ENCODE data around the gene LCP1.

Gene LCP1

GRCh38 chr13:46126056-46126455 is 55.9 kb downstream of the LCP1 start:
- FAIRE-seq: no peak

GRCh38 chr13:46124967-46125933 is 56.7 kb downstream of the LCP1 start:
- FAIRE-seq: no peak

- no peak for FAIRE-seq
Measured at GRCh38 chr13:46124531-46124966, 57.4 kb downstream of the LCP1 start.

GRCh38 chr13:46122304-46122703 is 59.7 kb downstream of the LCP1 start:
- FAIRE-seq: no peak

GRCh38 chr13:46121597-46122163 is 60.3 kb downstream of the LCP1 start:
- FAIRE-seq: no peak

GRCh38 chr13:46121033-46121432 is 60.9 kb downstream of the LCP1 start:
- no peak for FAIRE-seq

GRCh38 chr13:46119883-46120614 is 61.9 kb downstream of the LCP1 start:
- FAIRE-seq: no peak

GRCh38 chr13:46116653-46117502 is 65.1 kb downstream of the LCP1 start:
- no peak for FAIRE-seq

GRCh38 chr13:46114613-46115012 is 67.4 kb downstream of the LCP1 start:
- FAIRE-seq: no peak

- FAIRE-seq: no peak
Measured at GRCh38 chr13:46113596-46113995, 68.4 kb downstream of the LCP1 start.

- no peak for FAIRE-seq
Measured at GRCh38 chr13:46111151-46111550, 70.8 kb downstream of the LCP1 start.

GRCh38 chr13:46109451-46109850 is 72.5 kb downstream of the LCP1 start:
- FAIRE-seq: no peak

GRCh38 chr13:46106839-46107371 is 75.1 kb downstream of the LCP1 start:
- FAIRE-seq: no peak

- no peak for FAIRE-seq
Measured at GRCh38 chr13:46104868-46105267, 77.1 kb downstream of the LCP1 start, which contains the start of gene CPB2. Gene CPB2 (minus strand): TSS chr13:46105033. CDS start chr13:46105009, 24 bp downstream.

GRCh38 chr13:46103037-46103436 is 78.9 kb downstream of the LCP1 start:
- no peak for FAIRE-seq

GRCh38 chr13:46102255-46102605 is 79.7 kb downstream of the LCP1 start:
- FAIRE-seq: no peak

GRCh38 chr13:46101484-46102254 is 80.3 kb downstream of the LCP1 start:
- FAIRE-seq: no peak

GRCh38 chr13:46101002-46101401 is 81.0 kb downstream of the LCP1 start:
- no peak for FAIRE-seq

GRCh38 chr13:46100191-46100815 is 81.7 kb downstream of the LCP1 start:
- no peak for FAIRE-seq

- FAIRE-seq: no peak
Measured at GRCh38 chr13:46097663-46098062, 84.3 kb downstream of the LCP1 start.

GRCh38 chr13:46097015-46097414 is 85.0 kb downstream of the LCP1 start:
- no peak for FAIRE-seq
